ENCODE data around the gene CGREF1.
A peak's percentile ranks its signal among the peaks of the same experiment; 100 is the strongest.

CGREF1 gene

GRCh38 chr2:27070653-27071276 is 48.2 kb downstream of the CGREF1 start:
- peak overlapping the region; percentile 75 for H3K27ac ChIP-seq
- POLR2A ChIA-PET (ENCODE audit: low non-redundant PET): interaction anchor here (0.6 to 1.4 kb wide), 2 partner anchors 13 to 16 kb away, joined by 3 to 4 read pairs; no protein-coding TSS in a partner anchor
- TF ChIP-seq CTCF (conservative IDR thresholded peaks at IDR 0.05; ENCODE audit: low read depth): no peak
- CTCF ChIA-PET: no interaction called here
- DNase-seq (ENCODE audit: low spot score): no peak

- ChIA-PET POLR2A (ENCODE audit: low non-redundant PET) (interaction anchor here (0.5 to 0.6 kb wide), 2 partner anchors 9 to 13 kb away, joined by 3 to 4 read pairs; no protein-coding TSS in a partner anchor), CTCF (no interaction called here)
- H3K27ac ChIP-seq: no peak overlapping the region
- no peak for TF ChIP-seq CTCF (conservative IDR thresholded peaks at IDR 0.05; ENCODE audit: low read depth)
- no peak for DNase-seq (ENCODE audit: low spot score)
Measured at GRCh38 chr2:27069961-27070618, 48.8 kb downstream of the CGREF1 start.

- no peak for TF ChIP-seq CTCF (conservative IDR thresholded peaks at IDR 0.05; ENCODE audit: low read depth)
- DNase-seq (ENCODE audit: low spot score): no peak
- POLR2A ChIA-PET (ENCODE audit: low non-redundant PET): interaction anchor here (0.5 to 0.8 kb wide), 2 partner anchors 9 to 32 kb away, joined by 3 to 4 read pairs; no protein-coding TSS in a partner anchor
- CTCF ChIA-PET: no interaction called here
- no peak overlapping the region for H3K27ac ChIP-seq
Measured at GRCh38 chr2:27069436-27069835, 49.5 kb downstream of the CGREF1 start.

- H3K27ac ChIP-seq: no peak overlapping the region
- TF ChIP-seq CTCF (conservative IDR thresholded peaks at IDR 0.05; ENCODE audit: low read depth): no peak
- DNase-seq (ENCODE audit: low spot score): no peak
- ChIA-PET POLR2A (ENCODE audit: low non-redundant PET) (interaction anchor here (1.7 kb wide), 1 partner anchor 12 kb away, joined by 3 read pairs; no protein-coding TSS in a partner anchor), CTCF (interaction anchor here (0.6 kb wide), 1 partner anchor 8 kb away, joined by 5 read pairs; no protein-coding TSS in a partner anchor)
Measured at GRCh38 chr2:27067385-27067784, 51.5 kb downstream of the CGREF1 start.

- POLR2A ChIA-PET (ENCODE audit: low non-redundant PET): no interaction called here
- no peak for DNase-seq (ENCODE audit: low spot score)
Measured at GRCh38 chr2:27065128-27065527, 53.8 kb downstream of the CGREF1 start.

GRCh38 chr2:27060323-27060722 is 58.6 kb downstream of the CGREF1 start:
- ChIA-PET POLR2A (ENCODE audit: low non-redundant PET) (no interaction called here), CTCF (interaction anchor here (0.6 kb wide), 1 partner anchor 25 kb away, joined by 3 read pairs; no protein-coding TSS in a partner anchor)
- DNase-seq (ENCODE audit: low spot score): no peak
- no peak for TF ChIP-seq CTCF (conservative IDR thresholded peaks at IDR 0.05; ENCODE audit: low read depth)
- no peak overlapping the region for H3K27ac ChIP-seq

More at GRCh38 chr2:27065128-27065527, 53.8 kb downstream of the CGREF1 start:
- H3K27ac ChIP-seq: no peak overlapping the region
- CTCF ChIA-PET: no interaction called here
- TF ChIP-seq CTCF (conservative IDR thresholded peaks at IDR 0.05; ENCODE audit: low read depth): no peak
